HAP-1 (cell line): ENCODE measurements around the gene PIK3R5.

Experiments
- DNase-seq, 2 experiments: peaks; one replicate each; pipeline ENCODE4 v3.0.0-alpha.2; 2016 to 2020; ENCODE audit warnings: low spot score in 2 of 2
- H3K27me3 ChIP-seq: fragments of 250-450 bp; sonication (Bioruptor Pico); 2 replicates; pipeline ENCODE4 v1.5.1; 2020; ENCODE audit warnings: low read depth, mild to moderate bottlenecking, moderate library complexity
- H3K36me3 ChIP-seq: fragments of 250-450 bp; sonication (Bioruptor Pico); replicated peaks from 2 replicates; pipeline ENCODE4 v1.5.1; 2020; ENCODE audit warnings: mild to moderate bottlenecking
- H3K4me1 ChIP-seq: fragments of 250-450 bp; sonication (Bioruptor Pico); 2 replicates; pipeline ENCODE4 v1.5.1; 2020; ENCODE audit warnings: mild to moderate bottlenecking
- H3K4me3 ChIP-seq: fragments of 250-450 bp; sonication (Bioruptor Pico); 2 replicates; pipeline ENCODE4 v1.5.1; 2020; ENCODE audit warnings: mild to moderate bottlenecking, moderate library complexity
- H3K9me3 ChIP-seq: fragments of 250-450 bp; sonication (Bioruptor Pico); 2 replicates; pipeline ENCODE4 v1.5.1; 2020; ENCODE audit warnings: mild to moderate bottlenecking, moderate library complexity
- in situ Hi-C: fragments of 300-500 bp; cut with MboI; formaldehyde crosslinking; loops from 3 replicates; pipeline ENCODE4 v1.14.3; 2020; ENCODE audit warnings: low sequenced_read_pairs, inconsistent platforms, mixed read lengths

Gene PIK3R5

GRCh38 chr17:8898636-8899035, 66.9 kb downstream of the PIK3R5 start:
- Histone ChIP-seq H3K9me3 (no peaks in the 10 kb centered on the region), H3K4me1 (no peaks in the 10 kb centered on the region), H3K36me3 (no peaks in the 10 kb centered on the region), H3K4me3 (no peak overlapping the region), H3K27me3 (no peaks in the 10 kb centered on the region)
- in situ Hi-C loops: no loop called here
- no peak for DNase-seq

GRCh38 chr17:8898126-8898525, 67.4 kb downstream of the PIK3R5 start:
- no peak overlapping the region for H3K4me3 ChIP-seq
- H3K4me1 ChIP-seq: no peaks in the 10 kb centered on the region
- in situ Hi-C loops: no loop called here
- no peak for DNase-seq
- no peaks in the 10 kb centered on the region for H3K27me3 ChIP-seq
- no peaks in the 10 kb centered on the region for H3K9me3 ChIP-seq
- no peaks in the 10 kb centered on the region for H3K36me3 ChIP-seq

DNA sequence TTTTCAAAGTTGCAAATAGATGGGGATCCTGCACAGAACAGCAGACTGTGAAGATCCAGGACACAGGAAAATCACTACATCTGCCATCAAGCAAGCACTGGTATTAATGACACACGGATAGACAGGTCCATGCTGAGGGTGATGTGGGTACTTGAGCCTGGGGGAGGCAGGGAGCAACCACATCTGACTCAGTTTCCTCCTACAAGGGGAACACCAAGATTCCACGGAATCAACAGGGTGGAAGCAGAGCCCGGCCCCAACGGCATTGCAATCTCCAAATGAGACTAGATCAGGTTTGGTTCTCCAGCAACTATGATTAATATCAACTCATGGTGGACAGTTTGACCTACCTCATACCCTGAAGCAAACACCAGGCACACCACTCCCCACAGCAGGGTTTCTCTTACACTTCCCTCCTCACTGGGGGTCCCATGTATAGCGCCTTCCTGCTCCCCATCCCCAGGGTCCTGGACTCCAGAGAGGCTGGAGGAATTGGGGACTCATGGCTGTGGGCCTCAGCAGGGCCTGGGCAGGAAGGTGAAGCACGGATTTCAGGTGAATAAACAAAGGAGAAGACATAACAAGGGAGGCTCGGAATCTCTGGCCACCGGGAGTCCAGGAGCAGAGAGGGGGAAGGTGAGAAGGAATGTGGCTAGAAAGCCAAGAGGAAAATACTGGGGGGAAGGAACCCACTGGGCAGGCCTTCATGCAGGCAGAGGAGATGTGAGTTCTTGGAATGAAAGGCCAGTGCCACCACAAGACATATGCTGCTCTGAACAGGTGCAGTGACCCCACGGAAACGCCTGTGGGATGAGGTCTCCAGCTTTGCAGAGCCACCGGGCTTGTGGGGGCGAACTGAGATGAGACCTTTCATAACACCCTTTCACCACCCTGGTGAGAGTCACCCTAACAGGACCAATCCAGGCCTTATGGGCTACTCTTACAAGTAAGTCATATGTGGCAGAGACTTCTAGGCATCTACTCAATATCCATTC, 68.6 kb downstream of the PIK3R5 start:
- Histone ChIP-seq H3K4me1 (no peaks in the 10 kb centered on the region), H3K27me3 (no peaks in the 10 kb centered on the region), H3K4me3 (no peak overlapping the region), H3K36me3 (no peaks in the 10 kb centered on the region), H3K9me3 (no peaks in the 10 kb centered on the region)
- peak in 1 of 2 experiments; percentile 2 for DNase-seq
- in situ Hi-C loops: no loop called here

DNA sequence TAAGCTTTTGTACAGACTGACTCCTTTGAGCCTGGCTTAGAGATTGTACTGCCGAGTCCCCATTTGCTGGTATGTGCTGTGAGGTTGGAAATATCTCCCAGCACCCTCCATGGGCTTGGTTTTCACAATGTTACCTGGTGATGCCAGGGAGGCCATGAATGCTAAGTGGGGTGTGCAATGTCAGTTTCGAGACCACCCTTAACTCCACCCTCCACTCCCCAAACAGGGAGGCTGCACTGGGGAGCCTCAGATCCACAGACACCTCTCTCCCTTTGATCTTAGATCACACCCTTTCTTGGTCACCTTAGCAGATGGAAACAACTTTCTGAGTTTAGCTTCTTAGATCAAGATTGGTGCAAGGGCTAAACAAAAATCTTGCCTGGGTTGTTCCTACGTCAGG, 69.4 kb downstream of the PIK3R5 start:
- in situ Hi-C loops: no loop called here
- Histone ChIP-seq H3K27me3 (no peaks in the 10 kb centered on the region), H3K4me1 (no peaks in the 10 kb centered on the region), H3K4me3 (no peak overlapping the region), H3K36me3 (no peaks in the 10 kb centered on the region), H3K9me3 (no peaks in the 10 kb centered on the region)
- no peak for DNase-seq

GRCh38 chr17:8894673-8895578, 70.6 kb downstream of the PIK3R5 start:
- Histone ChIP-seq H3K4me1 (no peaks in the 10 kb centered on the region), H3K4me3 (no peak overlapping the region), H3K27me3 (no peaks in the 10 kb centered on the region), H3K9me3 (no peaks in the 10 kb centered on the region), H3K36me3 (no peaks in the 10 kb centered on the region)
- in situ Hi-C loops: no loop called here
- DNase-seq: peak; percentile 57 to 68

GRCh38 chr17:8894202-8894671, 71.3 kb downstream of the PIK3R5 start:
- Histone ChIP-seq H3K4me3 (no peak overlapping the region), H3K9me3 (no peaks in the 10 kb centered on the region), H3K4me1 (no peaks in the 10 kb centered on the region), H3K27me3 (no peaks in the 10 kb centered on the region), H3K36me3 (no peaks in the 10 kb centered on the region)
- no peak for DNase-seq
- in situ Hi-C loops: no loop called here

DNA sequence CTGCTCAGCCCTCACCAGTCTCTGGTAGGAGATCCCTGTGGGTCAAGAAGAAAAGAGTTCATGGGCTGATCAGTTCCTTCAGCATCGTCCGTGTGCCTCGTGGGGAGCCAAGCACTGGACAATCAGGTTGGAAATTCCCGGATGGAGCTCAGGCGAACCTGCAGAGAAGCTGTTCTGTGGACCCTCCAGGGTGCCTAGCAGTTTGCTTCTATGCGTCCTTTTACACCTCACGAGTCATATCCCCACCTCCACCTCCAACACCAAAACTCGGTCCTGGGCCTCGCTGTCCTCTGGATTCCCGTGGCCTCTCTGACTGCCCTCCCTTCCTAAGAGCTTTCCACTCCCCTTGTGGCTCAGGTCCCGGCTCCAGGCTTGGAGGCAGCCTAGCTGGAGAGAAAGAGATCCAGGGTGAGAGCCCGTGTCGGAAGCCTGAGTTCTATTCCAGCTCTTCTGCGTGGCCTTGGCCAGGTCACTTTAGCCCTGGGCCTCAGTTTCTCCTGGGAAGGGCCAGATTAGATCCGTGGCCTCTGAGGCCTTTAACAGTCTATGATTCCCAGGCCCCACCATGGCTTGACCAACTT, 71.8 kb downstream of the PIK3R5 start:
- Histone ChIP-seq H3K4me3 (no peak overlapping the region), H3K27me3 (no peaks in the 10 kb centered on the region), H3K4me1 (no peaks in the 10 kb centered on the region), H3K9me3 (no peaks in the 10 kb centered on the region), H3K36me3 (no peaks in the 10 kb centered on the region)
- DNase-seq: no peak
- in situ Hi-C loops: no loop called here

DNA sequence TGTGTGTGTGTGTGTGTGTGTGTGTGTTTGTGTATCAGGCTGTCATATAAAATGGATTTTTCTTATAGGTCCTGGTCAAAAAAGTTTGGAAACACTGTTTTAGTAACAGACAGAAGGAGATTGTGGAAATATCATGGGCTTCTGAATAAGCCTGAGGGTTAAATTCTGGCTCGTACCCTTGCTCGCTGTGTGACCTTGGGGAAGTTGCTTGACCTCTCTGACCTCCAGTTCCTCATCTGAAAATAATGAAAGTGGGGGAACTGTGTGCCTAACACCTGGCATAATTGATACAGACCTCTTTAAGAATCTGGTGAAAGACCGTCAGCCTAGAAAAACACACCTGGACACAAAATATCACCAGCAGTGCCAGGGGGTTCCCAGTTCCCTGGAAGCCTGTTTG, 72.4 kb downstream of the PIK3R5 start:
- Histone ChIP-seq H3K4me3 (no peak overlapping the region), H3K4me1 (no peaks in the 10 kb centered on the region), H3K36me3 (no peaks in the 10 kb centered on the region), H3K9me3 (no peaks in the 10 kb centered on the region), H3K27me3 (no peaks in the 10 kb centered on the region)
- in situ Hi-C loops: no loop called here
- no peak for DNase-seq

- H3K27me3 ChIP-seq: no peaks in the 10 kb centered on the region
- DNase-seq: no peak
- H3K4me3 ChIP-seq: no peak overlapping the region
- no peaks in the 10 kb centered on the region for H3K9me3 ChIP-seq
- H3K4me1 ChIP-seq: no peaks in the 10 kb centered on the region
- H3K36me3 ChIP-seq: no peaks in the 10 kb centered on the region
- in situ Hi-C loops: no loop called here
Observed at GRCh38 chr17:8892338-8892690, 73.2 kb downstream of the PIK3R5 start.

DNA sequence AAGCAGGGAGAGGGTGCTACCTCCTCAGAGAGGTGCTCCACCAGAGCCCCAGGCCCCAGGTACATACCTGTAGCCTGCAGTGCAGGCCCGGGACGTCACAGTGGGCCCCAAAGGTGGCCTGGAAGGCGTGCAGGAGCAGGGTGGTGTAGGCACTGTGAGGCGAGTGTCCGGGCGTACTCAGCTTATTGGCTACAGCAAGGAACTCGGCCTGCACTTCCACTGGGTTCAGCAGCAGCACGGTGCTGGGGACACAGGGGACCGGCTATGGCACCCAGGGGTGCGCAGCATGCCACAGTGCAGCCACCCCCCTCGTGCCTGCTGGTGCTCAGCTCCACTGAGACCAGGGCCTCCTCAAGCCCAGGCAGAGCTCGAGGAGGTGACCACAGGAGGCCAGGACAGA, 74.8 kb downstream of the PIK3R5 start:
- H3K27me3 ChIP-seq: no peaks in the 10 kb centered on the region
- no peaks in the 10 kb centered on the region for H3K36me3 ChIP-seq
- no peak overlapping the region for H3K4me3 ChIP-seq
- H3K4me1 ChIP-seq: no peaks in the 10 kb centered on the region
- DNase-seq: no peak
- no peaks in the 10 kb centered on the region for H3K9me3 ChIP-seq
- in situ Hi-C loops: no loop called here

- no peaks in the 10 kb centered on the region for H3K36me3 ChIP-seq
- no peaks in the 10 kb centered on the region for H3K9me3 ChIP-seq
- no peaks in the 10 kb centered on the region for H3K27me3 ChIP-seq
- H3K4me3 ChIP-seq: no peak overlapping the region
- in situ Hi-C loops: no loop called here
- DNase-seq: no peak
- no peaks in the 10 kb centered on the region for H3K4me1 ChIP-seq
Observed at GRCh38 chr17:8889458-8890210, 75.9 kb downstream of the PIK3R5 start.

DNA sequence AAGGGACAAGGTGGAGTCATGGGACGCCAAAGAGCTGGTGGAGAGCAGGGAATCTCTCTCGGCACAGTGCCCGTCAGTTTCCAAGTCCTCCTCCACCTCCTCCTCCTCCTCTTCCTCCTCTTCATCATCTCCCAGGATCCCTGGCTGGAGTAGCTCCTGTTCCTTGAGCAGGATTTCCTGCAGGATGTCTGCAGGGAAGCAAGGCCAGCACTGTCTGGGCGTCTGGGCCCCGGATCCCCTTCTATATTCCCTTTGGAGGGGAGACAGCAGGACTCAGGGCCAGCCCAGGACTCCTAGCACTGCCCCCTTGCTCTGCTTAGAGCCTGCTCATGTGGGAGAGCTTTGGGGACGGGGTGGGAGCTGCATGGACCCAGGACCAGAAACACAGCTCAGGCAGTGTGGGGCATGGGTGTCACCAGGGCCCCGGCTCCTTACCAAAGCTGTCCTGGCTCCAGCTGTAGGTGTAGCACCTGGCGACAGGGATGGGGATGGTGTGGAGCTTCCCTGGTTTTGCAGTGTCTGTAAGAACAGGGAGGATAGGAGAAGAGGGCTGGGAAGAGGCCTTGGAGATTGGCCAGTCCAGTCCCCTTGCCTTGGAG, 76.7 kb downstream of the PIK3R5 start:
- Histone ChIP-seq H3K27me3 (no peaks in the 10 kb centered on the region), H3K9me3 (no peaks in the 10 kb centered on the region), H3K36me3 (no peaks in the 10 kb centered on the region), H3K4me3 (no peak overlapping the region), H3K4me1 (no peaks in the 10 kb centered on the region)
- in situ Hi-C loops: no loop called here
- no peak for DNase-seq
